IgD-negative memory B cell (primary cell): ENCODE data around the gene SIGLEC11. TPM values are rescaled to one million over a fixed set of nuclear protein-coding genes. Genes with fewer than 3 reads are reported as not detected.
"Not testable (repeated sequence)": the region's sequence is repeated elsewhere in the genome, so short reads cannot be mapped to it uniquely, and the experiment has no call there.

Experiments used
- H3K27ac Mint-ChIP-seq, 3 donors: one replicate each; pipeline ENCODE4 v1.8.0; 2020 to 2022; ENCODE audit warnings: mild to moderate bottlenecking in 3 of 3, mixed read lengths in 3 of 3, moderate library complexity in 1 of 3
- H3K27me3 Mint-ChIP-seq: one replicate; pipeline ENCODE4 v1.8.0; 2021; ENCODE audit warnings: mixed read lengths
- H3K36me3 Mint-ChIP-seq: one replicate; pipeline ENCODE4 v1.8.0; 2020; ENCODE audit warnings: mild to moderate bottlenecking, mixed read lengths
- H3K4me1 Mint-ChIP-seq, 3 donors: one replicate each; pipeline ENCODE4 v1.8.0; 2020 to 2022; ENCODE audit warnings: mixed read lengths in 3 of 3, mild to moderate bottlenecking in 1 of 3
- H3K4me3 Mint-ChIP-seq, 4 donors: one replicate each; pipeline ENCODE4 v1.8.0; 2020 to 2022; ENCODE audit warnings: mild to moderate bottlenecking in 4 of 4, mixed read lengths in 4 of 4, moderate library complexity in 3 of 4
- H3K9me3 Mint-ChIP-seq, 3 donors: one replicate each; pipeline ENCODE4 v1.8.0; 2020 to 2021; ENCODE audit warnings: mixed read lengths in 3 of 3, mild to moderate bottlenecking in 1 of 3
- polyA plus RNA-seq: library from polyadenylated mRNA; unstranded; fragments of 300-500 nt; fragmentation: Illumina TruSeq; gene quantifications from one replicate; pipeline ENCODE4 v1.2.3, GENCODE V29; 2021

Gene SIGLEC11
- not detected for polyA plus RNA-seq

GRCh38 chr19:49960980-49961379 lies at the start of gene SIGLEC11:
Gene SIGLEC11, minus strand, starts transcription at chr19:49961172. Its CDS starts 91 bp downstream, at chr19:49961081.
- not testable (repeated sequence) for H3K4me1 Mint-ChIP-seq, H3K36me3 Mint-ChIP-seq, H3K4me3 Mint-ChIP-seq, H3K9me3 Mint-ChIP-seq, H3K27me3 Mint-ChIP-seq
- peak within 1 kb of the TSS in 1 of 3 donors; percentile 87 for H3K27ac Mint-ChIP-seq

- Mint-ChIP-seq H3K4me3 (no peak overlapping the region), H3K27me3 (no peaks in the 10 kb centered on the region), H3K36me3 (no peaks in the 10 kb centered on the region), H3K9me3 (no peaks in the 10 kb centered on the region), H3K4me1 (peaks cover 0 to 7% (median 1%) of the 10 kb centered on the region in 3 donors), H3K27ac (peak overlapping the region in 1 of 3 donors; percentile 59)
Observed at GRCh38 chr19:50008532-50008931, 47.6 kb upstream of the SIGLEC11 start.

GRCh38 chr19:50007947-50008346 lies 47.0 kb upstream of the SIGLEC11 start:
- Mint-ChIP-seq H3K9me3 (no peaks in the 10 kb centered on the region), H3K27me3 (no peaks in the 10 kb centered on the region), H3K36me3 (no peaks in the 10 kb centered on the region), H3K27ac (no peak overlapping the region), H3K4me1 (peaks cover 0 to 4% (median 1%) of the 10 kb centered on the region in 3 donors), H3K4me3 (no peak overlapping the region)

- Mint-ChIP-seq H3K27ac (no peak overlapping the region), H3K27me3 (no peaks in the 10 kb centered on the region), H3K4me1 (peaks cover 0 to 4% (median 1%) of the 10 kb centered on the region in 3 donors)
Observed at GRCh38 chr19:50007170-50007569, 46.2 kb upstream of the SIGLEC11 start.

GRCh38 chr19:50005428-50005827 lies 44.5 kb upstream of the SIGLEC11 start:
- Mint-ChIP-seq H3K9me3 (no peaks in the 10 kb centered on the region), H3K36me3 (no peaks in the 10 kb centered on the region), H3K27ac (no peak overlapping the region), H3K4me3 (no peak overlapping the region), H3K27me3 (no peaks in the 10 kb centered on the region), H3K4me1 (peaks cover 0 to 3% (median 1%) of the 10 kb centered on the region in 3 donors)

More at GRCh38 chr19:50007170-50007569, 46.2 kb upstream of the SIGLEC11 start:
- H3K9me3 Mint-ChIP-seq, result no peaks in the 10 kb centered on the region
- H3K4me3 Mint-ChIP-seq, result peak overlapping the region in 1 of 4 donors; percentile 2
- no peaks in the 10 kb centered on the region for H3K36me3 Mint-ChIP-seq

GRCh38 chr19:50003810-50004419 lies 42.9 kb upstream of the SIGLEC11 start:
- Mint-ChIP-seq H3K27me3 (no peaks in the 10 kb centered on the region), H3K4me3 (no peak overlapping the region), H3K9me3 (no peaks in the 10 kb centered on the region), H3K27ac (no peak overlapping the region), H3K4me1 (peaks cover 0 to 3% (median 1%) of the 10 kb centered on the region in 3 donors), H3K36me3 (no peaks in the 10 kb centered on the region)

- H3K4me3 Mint-ChIP-seq, result no peak overlapping the region
- no peaks in the 10 kb centered on the region for H3K27me3 Mint-ChIP-seq
- no peaks in the 10 kb centered on the region for H3K9me3 Mint-ChIP-seq
- H3K4me1 Mint-ChIP-seq, result peaks cover 0 to 3% (median 1%) of the 10 kb centered on the region in 3 donors
- H3K27ac Mint-ChIP-seq, result no peak overlapping the region
- H3K36me3 Mint-ChIP-seq, result no peaks in the 10 kb centered on the region
Observed at GRCh38 chr19:50003254-50003788, 42.3 kb upstream of the SIGLEC11 start.

- Mint-ChIP-seq H3K9me3 (no peaks in the 10 kb centered on the region), H3K4me1 (peaks cover 0 to 3% (median 1%) of the 10 kb centered on the region in 3 donors), H3K27ac (no peak overlapping the region), H3K4me3 (no peak overlapping the region), H3K36me3 (no peaks in the 10 kb centered on the region), H3K27me3 (no peaks in the 10 kb centered on the region)
Observed at GRCh38 chr19:50002386-50002960, 41.5 kb upstream of the SIGLEC11 start.

GRCh38 chr19:50001775-50002174 lies 40.8 kb upstream of the SIGLEC11 start:
- Mint-ChIP-seq H3K4me1 (peaks cover 0 to 3% (median 1%) of the 10 kb centered on the region in 3 donors), H3K4me3 (no peak overlapping the region), H3K27ac (no peak overlapping the region), H3K36me3 (no peaks in the 10 kb centered on the region), H3K9me3 (no peaks in the 10 kb centered on the region), H3K27me3 (no peaks in the 10 kb centered on the region)

GRCh38 chr19:50000841-50001557 lies 40.0 kb upstream of the SIGLEC11 start:
- no peaks in the 10 kb centered on the region for H3K36me3 Mint-ChIP-seq

GRCh38 chr19:50000038-50000840 lies 39.3 kb upstream of the SIGLEC11 start:
- H3K9me3 Mint-ChIP-seq, result no peaks in the 10 kb centered on the region
- no peak overlapping the region for H3K4me3 Mint-ChIP-seq
- H3K36me3 Mint-ChIP-seq, result peaks cover 2% of the 10 kb centered on the region
- no peak overlapping the region for H3K27ac Mint-ChIP-seq
- H3K4me1 Mint-ChIP-seq, result peaks cover 0 to 3% (median 1%) of the 10 kb centered on the region in 3 donors
- H3K27me3 Mint-ChIP-seq, result no peaks in the 10 kb centered on the region

More at GRCh38 chr19:50000841-50001557, 40.0 kb upstream of the SIGLEC11 start:
- Mint-ChIP-seq H3K4me1 (peaks cover 0 to 3% (median 1%) of the 10 kb centered on the region in 3 donors), H3K27ac (peak overlapping the region in 1 of 3 donors; percentile 74), H3K27me3 (no peaks in the 10 kb centered on the region), H3K9me3 (no peaks in the 10 kb centered on the region), H3K4me3 (no peak overlapping the region)

- H3K4me1 Mint-ChIP-seq, result peaks cover 0 to 3% (median 0%) of the 10 kb centered on the region in 3 donors
- H3K27ac Mint-ChIP-seq, result no peak overlapping the region
- no peak overlapping the region for H3K4me3 Mint-ChIP-seq
- no peaks in the 10 kb centered on the region for H3K27me3 Mint-ChIP-seq
- no peaks in the 10 kb centered on the region for H3K9me3 Mint-ChIP-seq
- peaks cover 5% of the 10 kb centered on the region for H3K36me3 Mint-ChIP-seq
Observed at GRCh38 chr19:49999371-50000010, 38.5 kb upstream of the SIGLEC11 start.

GRCh38 chr19:49997709-49998108 lies 36.7 kb upstream of the SIGLEC11 start:
- H3K27ac Mint-ChIP-seq, result no peak overlapping the region
- no peak overlapping the region for H3K4me3 Mint-ChIP-seq

GRCh38 chr19:49988433-49988832 lies 27.5 kb upstream of the SIGLEC11 start:
- no peak overlapping the region for H3K27ac Mint-ChIP-seq
- H3K4me3 Mint-ChIP-seq, result no peak overlapping the region
- H3K9me3 Mint-ChIP-seq, result no peaks in the 10 kb centered on the region
- H3K27me3 Mint-ChIP-seq, result no peaks in the 10 kb centered on the region
- peaks cover 0 to 4% (median 0%) of the 10 kb centered on the region in 3 donors for H3K4me1 Mint-ChIP-seq
- H3K36me3 Mint-ChIP-seq, result peaks cover 27% of the 10 kb centered on the region

More at GRCh38 chr19:49997709-49998108, 36.7 kb upstream of the SIGLEC11 start:
- H3K4me1 Mint-ChIP-seq, result no peaks in the 10 kb centered on the region
- H3K27me3 Mint-ChIP-seq, result no peaks in the 10 kb centered on the region
- H3K9me3 Mint-ChIP-seq, result no peaks in the 10 kb centered on the region
- H3K36me3 Mint-ChIP-seq, result peaks cover 18% of the 10 kb centered on the region
